Cerebellar nuclear complex (tissue), 1 donor: ENCODE data around the gene ARHGAP36.

Experiments
- DNase-seq, 2 experiments: peaks; one replicate each; lab custom pipeline; 2025; lab: John Stamatoyannopoulos, UW

Gene ARHGAP36

GRCh38 chrX:131068945-131069719 lies 11.0 kb downstream of the ARHGAP36 start:
- no peak for DNase-seq

- no peak for DNase-seq
These were observed 14.9 kb downstream of the ARHGAP36 start for GRCh38 chrX:131072871-131073571.

GRCh38 chrX:131073607-131074006 lies 15.5 kb downstream of the ARHGAP36 start:
- DNase-seq: no peak

GRCh38 chrX:131081772-131082740 lies 23.9 kb downstream of the ARHGAP36 start:
- no peak for DNase-seq

GRCh38 chrX:131083510-131084142 lies 25.5 kb downstream of the ARHGAP36 start:
- DNase-seq: no peak

GRCh38 chrX:131084145-131084544 lies 26.0 kb downstream of the ARHGAP36 start:
- DNase-seq: no peak

GRCh38 chrX:131136776-131137175 lies 78.6 kb downstream of the ARHGAP36 start:
- DNase-seq: no peak

- DNase-seq: no peak
These were observed 80.9 kb downstream of the ARHGAP36 start for GRCh38 chrX:131139072-131139471.
